HG02798 (cell line): Measurements from ENCODE around the gene BTBD9.

ENCODE experiments used
- ATAC-seq: cut with Tn5 transposase; IDR thresholded peaks from one replicate; pipeline ENCODE4 v1.9.1; 2021; ENCODE audit warnings: mild to moderate bottlenecking; ENCODE audit not compliant: unreplicated experiment, poor library complexity

BTBD9 gene

GRCh38 chr6:38193051-38193450 is 446.7 kb downstream of the BTBD9 start:
- ATAC-seq = no peak

GRCh38 chr6:38192487-38192886 is 447.2 kb downstream of the BTBD9 start:
- no peak for ATAC-seq

GRCh38 chr6:38192011-38192410 is 447.7 kb downstream of the BTBD9 start:
- ATAC-seq = no peak

- ATAC-seq = no peak
Observed at GRCh38 chr6:38191418-38191817, 448.3 kb downstream of the BTBD9 start.

GRCh38 chr6:38188677-38189335 is 450.9 kb downstream of the BTBD9 start:
- no peak for ATAC-seq

GRCh38 chr6:38187811-38188590 is 451.7 kb downstream of the BTBD9 start:
- no peak for ATAC-seq

GRCh38 chr6:38187325-38187724 is 452.4 kb downstream of the BTBD9 start:
- no peak for ATAC-seq

- ATAC-seq = no peak
Observed at GRCh38 chr6:38185752-38186151, 454.0 kb downstream of the BTBD9 start.

GRCh38 chr6:38185244-38185643 is 454.5 kb downstream of the BTBD9 start:
- no peak for ATAC-seq

- ATAC-seq = no peak
Observed at GRCh38 chr6:38184585-38185080, 455.1 kb downstream of the BTBD9 start.

- ATAC-seq = no peak
Observed at GRCh38 chr6:38183856-38184584, 455.7 kb downstream of the BTBD9 start.

- ATAC-seq = no peak
Observed at GRCh38 chr6:38182426-38182825, 457.3 kb downstream of the BTBD9 start.

- ATAC-seq = no peak
Observed at GRCh38 chr6:38180586-38180985, 459.1 kb downstream of the BTBD9 start.

GRCh38 chr6:38179794-38180430 is 459.8 kb downstream of the BTBD9 start:
- ATAC-seq = no peak

GRCh38 chr6:38179300-38179699 is 460.4 kb downstream of the BTBD9 start:
- no peak for ATAC-seq

- ATAC-seq = no peak
Observed at GRCh38 chr6:38178584-38178886, 461.2 kb downstream of the BTBD9 start.

- ATAC-seq = no peak
Observed at GRCh38 chr6:38177882-38178583, 461.7 kb downstream of the BTBD9 start.

GRCh38 chr6:38176797-38177751 is 462.7 kb downstream of the BTBD9 start:
- no peak for ATAC-seq

- no peak for ATAC-seq
Observed at GRCh38 chr6:38175786-38176185, 463.9 kb downstream of the BTBD9 start.
